G401.6 (cell line): Measurements from ENCODE around the gene CDKN1A.
"Not testable (repeated sequence)": the region's sequence is repeated elsewhere in the genome, so short reads cannot be mapped to it uniquely, and the experiment has no call there.

ENCODE experiments used
- FAIRE-seq: peaks from 2 replicates; lab custom pipeline; 2012; peaks lifted over from hg19 to GRCh38; lab: Jason Lieb, UNC

The CDKN1A gene

GRCh38 chr6:36721369-36722140 lies 43.0 kb downstream of the CDKN1A start:
- FAIRE-seq, result no peak

- no peak for FAIRE-seq
Measured at GRCh38 chr6:36722365-36722764, 43.9 kb downstream of the CDKN1A start.

DNA sequence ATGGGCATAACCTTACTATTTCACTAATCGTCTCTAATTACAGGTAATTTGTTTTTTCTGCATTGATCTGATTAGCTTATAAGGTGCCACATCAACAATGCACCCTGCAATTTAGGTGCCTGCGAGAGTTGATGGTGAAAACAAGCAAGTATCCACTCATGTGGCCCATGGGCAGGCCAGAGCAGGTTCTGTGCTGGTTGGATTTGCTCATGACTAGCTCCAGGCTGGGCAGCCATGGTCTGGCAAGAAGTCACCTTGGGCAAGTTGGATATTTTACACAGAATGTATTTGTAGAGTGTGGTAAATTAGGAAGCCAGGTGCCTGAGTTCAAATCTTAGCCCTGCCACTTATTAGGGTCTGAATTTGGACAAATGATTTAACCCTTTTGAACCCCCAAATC lies 44.4 kb downstream of the CDKN1A start:
- no peak for FAIRE-seq

DNA sequence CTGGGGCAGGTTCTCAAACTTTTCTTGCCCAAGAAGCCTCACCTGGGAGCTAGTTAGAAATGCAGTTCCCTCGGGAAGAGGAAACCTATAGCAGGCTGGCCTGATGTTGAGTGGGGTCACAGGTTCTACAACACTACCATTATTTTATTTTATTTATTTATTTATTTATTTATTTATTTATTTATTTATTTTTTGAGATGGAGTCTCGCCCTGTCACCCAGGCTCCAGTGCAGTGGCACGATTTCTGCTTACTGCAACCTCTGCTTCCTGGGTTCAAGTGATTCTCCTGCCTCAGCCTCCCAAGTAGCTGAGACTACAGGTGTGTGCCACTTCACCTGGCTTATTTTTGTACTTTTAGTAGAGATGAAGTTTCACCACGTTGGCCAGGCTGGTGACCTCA lies 45.5 kb downstream of the CDKN1A start:
- FAIRE-seq, result not testable (repeated sequence)

DNA sequence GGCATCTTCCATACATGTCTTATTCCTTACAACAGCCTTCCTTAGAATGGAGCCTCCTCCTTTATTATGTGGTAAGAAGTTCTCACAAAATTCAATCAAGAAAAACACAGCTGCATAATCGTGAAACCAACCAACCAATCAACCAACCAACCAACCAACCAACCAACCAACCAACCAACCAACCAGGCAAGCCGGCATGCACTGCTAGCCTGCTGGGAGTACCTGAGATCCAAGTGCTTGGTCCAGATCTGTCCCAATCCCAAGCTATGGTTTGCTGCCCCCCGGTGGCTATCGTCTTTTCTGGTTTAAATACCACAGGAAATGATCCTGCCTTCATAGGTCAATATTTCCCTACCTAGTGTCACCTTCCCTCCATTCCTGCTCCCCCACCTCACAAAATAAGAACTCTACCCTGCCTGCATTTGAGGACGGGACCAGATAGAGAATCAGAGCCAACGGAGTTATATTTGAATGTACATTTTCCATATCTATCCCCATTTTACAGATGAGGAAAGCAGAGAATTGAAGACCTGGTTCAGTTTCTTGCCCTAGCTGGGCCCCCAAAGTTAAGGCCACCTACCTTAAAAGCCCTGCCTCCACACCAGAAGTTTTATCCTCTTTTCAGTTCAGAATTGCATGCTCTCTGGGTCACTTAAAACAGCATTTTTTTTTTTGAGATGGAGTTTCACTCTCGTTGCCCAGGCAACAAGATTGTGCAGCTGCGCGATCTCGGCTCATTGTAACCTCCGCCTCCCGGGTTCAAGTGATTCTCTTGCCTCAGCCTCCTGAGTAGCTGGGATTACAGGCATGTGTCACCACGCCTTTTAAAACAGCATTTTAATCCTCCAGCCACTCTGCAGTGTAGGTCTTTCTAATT lies 46.2 kb downstream of the CDKN1A start:
- peak; percentile 28 for FAIRE-seq

- no peak for FAIRE-seq
Measured at GRCh38 chr6:36725581-36725980, 47.1 kb downstream of the CDKN1A start.

DNA sequence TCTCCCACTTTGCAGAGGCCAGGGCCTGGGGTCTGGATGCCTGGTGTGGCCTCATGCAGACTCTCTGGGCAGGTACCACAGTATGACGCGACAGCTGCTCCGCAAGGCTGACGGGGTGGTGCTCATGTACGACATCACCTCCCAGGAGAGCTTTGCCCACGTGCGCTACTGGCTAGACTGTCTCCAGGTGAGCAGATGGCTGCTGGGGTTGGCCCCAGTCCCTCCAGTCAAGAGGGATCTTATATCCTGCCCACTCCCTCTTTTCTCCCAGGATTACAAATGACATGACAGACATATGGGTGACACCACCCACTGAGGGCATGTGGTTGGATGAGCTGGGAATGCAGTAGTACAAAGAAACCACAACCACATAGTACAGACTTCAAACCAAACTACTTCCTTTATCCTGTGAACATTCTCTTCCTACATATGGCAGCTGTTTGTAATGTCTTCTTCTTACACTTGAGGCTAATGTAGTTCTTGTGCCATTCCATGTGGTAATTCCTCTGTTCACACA lies 49.0 kb downstream of the CDKN1A start:
- no peak for FAIRE-seq

DNA sequence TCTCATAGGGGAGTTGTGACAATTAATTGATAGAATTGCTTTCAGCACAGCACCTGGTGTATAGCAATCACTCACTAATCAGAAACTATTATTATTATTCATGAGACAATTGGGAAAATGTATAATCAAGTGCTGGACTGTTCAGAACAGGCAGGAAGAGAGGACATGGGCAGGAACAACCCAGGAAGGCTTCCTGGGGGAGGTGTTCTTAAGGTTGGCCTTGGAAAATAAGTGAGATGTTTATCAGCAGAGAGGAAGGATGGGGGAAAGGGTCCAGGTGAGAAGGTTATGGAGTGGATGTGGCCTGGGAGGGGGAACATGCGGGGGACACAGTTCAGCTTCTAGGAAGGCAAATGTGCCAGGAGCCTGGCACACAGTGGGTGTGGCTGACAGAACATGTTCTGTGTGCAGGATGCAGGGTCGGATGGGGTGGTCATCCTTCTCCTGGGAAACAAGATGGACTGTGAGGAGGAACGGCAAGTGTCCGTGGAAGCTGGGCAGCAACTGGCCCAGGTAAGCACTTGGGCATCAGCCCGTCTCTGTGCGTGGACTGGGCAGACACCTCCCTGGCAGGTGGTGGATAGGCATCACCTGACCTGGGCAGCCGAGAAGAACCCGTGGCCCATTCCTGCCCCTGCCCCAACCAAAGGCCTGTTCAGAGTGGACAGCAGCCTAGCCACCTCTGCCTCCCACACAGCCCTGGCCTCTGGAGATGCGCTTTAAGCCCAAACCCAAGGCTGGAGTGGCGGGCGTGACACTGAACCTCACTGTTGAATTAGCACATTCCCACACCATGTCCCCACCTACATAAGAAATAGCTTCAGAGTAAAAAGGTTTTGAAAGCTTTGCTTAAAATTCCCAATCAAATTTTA lies 50.0 kb downstream of the CDKN1A start:
- no peak for FAIRE-seq

GRCh38 chr6:36729161-36729524 lies 50.6 kb downstream of the CDKN1A start:
- FAIRE-seq, result no peak

DNA sequence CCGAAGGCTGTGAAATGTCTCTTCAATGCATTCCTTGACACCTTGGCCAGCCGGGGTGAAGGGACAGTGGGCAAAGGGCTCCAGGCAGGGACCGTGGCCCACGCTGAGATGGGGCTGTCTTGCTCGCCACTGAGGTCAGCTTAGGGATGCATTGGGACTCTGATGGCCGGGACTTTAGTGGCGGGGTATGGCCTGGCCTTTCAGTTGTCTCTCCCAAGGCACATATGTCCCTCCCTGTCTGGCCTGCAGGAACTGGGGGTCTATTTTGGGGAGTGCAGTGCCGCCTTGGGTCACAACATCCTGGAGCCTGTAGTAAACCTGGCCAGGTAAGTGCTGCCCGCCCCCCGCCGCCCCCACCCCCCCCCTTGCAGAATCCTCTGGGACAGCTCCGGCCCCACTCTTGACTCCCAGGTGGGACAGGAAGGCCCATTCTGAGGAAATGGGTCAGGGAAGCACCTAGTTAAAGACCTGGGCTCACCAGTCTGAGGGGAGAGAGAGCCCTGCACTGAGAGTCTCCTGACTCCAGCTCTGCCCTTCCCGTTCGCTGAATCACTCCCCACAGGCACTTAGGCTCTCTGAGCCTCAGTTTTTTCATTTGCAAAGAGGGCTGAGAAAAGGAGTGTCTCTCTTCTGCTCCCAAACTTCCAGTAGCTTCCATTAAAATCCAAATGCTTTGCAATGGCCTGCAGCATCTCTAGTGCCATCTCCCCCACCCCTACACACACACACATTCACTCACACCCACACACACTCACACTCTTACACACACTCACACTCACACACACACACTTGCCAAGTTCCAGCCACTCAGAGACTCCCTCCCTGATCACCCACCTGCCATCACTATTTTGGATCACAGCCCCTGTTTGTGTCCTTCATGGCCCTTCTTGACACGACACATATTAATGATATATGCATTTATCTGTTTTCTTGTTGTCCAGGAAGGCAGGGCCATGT lies 52.2 kb downstream of the CDKN1A start:
- FAIRE-seq, result no peak

- FAIRE-seq, result no peak
Measured at GRCh38 chr6:36731622-36732310, 53.3 kb downstream of the CDKN1A start.

DNA sequence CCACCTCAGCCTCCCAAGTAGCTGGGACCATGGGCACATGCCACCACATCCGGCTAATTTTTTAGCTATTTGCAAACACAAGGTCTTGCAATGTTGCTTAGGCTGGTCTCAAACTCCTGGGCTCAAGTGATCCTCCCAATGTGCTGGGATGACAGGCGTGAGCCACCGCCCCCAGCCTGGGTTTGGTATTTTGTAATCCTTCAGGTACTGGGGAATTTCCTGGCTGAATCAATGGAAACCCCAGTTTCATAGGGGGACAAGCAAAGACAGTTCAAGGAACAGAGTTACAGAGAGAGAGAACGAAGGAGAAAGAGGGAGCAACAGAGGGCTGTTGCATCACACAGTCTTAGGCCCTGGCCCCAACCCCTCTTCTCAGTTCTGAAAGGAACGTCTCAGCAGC lies 54.8 kb downstream of the CDKN1A start:
- no peak for FAIRE-seq

DNA sequence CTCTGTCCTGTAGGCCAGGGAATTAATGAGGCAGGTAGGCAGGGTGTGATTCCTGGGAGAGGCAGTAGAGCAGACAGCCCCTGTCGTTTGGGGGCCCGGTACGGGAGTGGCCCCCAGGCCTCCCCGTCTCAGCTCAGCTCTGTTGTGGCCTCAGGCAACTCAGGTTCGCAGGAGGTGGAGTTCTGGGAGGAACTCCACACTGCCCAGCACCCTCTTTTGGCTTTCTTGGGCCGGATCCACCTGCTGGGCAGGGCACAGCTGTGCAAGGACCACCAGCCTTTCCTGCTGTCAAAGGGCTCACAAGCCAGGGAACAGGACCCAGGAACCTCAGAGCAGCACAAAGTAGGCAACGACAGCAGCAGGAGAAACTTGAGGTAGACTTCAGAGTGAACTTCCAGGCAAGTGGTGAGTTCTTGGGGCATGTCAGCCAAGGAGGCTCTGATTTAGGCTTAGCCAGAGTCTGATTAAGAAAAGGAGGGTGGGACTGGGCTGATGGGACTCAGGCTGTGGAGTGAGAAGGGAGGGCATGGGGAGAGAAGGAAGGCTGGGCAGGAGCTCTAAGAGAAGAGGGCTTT lies 56.1 kb downstream of the CDKN1A start:
- FAIRE-seq, result no peak

- FAIRE-seq, result no peak
Measured at GRCh38 chr6:36735110-36736071, 56.9 kb downstream of the CDKN1A start.
